GM21360 (cell line): ENCODE measurements around the gene GSK3B.
A peak's percentile ranks its signal among the peaks of the same experiment; 100 is the strongest.

ENCODE experiments used
- ATAC-seq: cut with Tn5 transposase; IDR thresholded peaks from one replicate; pipeline ENCODE4 v1.9.1; 2021; ENCODE audit warnings: mild to moderate bottlenecking, moderate library complexity; ENCODE audit not compliant: unreplicated experiment

Gene GSK3B

DNA sequence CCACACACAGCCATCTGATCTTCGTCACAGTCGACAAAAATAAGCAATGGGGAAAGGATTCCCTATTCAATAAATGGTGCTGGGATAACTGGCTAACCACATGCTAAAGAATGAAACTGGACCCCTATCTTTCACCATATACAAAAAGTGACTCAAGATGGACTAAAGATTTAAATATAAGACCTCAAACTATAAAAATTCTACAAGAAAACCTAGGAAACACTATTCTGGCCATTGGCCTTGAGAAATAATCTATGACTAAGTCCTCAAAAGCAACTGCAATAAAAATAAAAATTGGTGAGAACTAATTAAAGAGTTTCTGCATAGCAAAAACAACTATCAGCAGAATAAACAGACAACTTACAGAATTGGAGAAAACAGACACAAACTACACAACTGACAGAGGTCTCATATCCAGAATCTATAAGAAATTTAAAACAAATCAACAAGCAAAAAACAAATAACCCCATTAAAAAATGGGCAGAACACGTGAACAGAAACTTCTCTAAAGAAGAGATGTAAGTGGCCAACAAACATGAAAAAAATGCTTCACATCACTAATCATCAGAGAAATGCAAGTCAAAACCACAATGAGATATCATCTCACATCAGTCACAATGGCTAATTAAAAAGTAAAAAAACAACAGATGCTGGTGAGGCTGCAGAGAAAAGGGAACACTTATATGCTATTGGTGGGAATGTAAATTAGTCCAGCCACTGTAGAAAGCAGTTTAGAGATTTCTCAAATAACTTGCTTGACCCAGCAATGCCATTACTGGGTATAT is 208.3 kb downstream of the GSK3B start:
- no peak for ATAC-seq

DNA sequence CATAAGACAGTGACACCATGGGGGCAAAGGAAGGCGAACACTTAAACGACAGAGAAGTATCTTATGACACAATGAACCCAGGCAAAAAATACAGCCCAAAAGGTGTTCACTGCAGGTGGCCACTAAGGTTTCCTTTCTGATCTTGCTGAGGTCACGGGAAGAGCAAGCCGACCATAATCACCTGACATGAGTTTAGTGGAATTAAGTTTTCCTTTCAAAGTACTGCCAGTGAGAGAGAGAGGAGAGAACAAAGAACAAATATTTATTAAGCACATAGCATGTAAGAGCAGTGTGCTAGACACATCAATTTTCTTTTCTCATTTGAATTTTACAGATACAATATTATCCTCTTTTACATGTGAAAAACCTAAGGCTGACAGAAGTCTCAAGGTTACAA is 210.1 kb downstream of the GSK3B start:
- ATAC-seq, result no peak

DNA sequence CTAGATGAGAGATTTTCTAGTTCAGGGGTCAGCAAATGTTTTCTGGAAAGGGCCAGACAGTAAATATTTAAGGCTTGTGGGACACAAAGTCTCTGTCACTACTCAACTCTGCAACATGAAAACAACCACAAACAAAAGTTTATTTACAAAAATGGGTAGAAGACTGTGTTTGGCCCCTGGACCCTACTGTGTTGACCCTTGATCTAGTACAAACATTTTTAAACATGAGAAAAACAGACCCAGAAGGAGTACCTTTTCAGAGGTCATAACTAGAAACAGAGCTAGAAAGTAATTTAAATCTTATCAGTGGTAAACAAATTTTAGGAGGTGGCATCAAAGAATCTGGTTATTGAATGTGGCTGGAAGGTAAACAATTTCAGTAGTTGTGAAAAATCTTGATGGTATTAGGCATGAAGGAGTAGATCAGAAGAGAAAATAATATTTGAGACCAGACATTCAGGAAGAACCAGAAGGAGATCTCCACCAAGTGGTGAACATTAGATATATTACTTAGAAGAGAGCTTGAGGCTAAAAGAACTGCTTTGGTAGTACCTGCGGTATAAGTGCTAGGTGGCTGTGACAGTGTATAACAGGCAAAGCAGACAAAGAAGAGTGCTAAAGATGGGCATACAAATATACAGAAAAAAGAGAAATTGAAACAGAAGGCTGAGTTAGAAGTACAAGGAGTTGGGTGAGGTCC is 210.6 kb downstream of the GSK3B start:
- ATAC-seq, result no peak

DNA sequence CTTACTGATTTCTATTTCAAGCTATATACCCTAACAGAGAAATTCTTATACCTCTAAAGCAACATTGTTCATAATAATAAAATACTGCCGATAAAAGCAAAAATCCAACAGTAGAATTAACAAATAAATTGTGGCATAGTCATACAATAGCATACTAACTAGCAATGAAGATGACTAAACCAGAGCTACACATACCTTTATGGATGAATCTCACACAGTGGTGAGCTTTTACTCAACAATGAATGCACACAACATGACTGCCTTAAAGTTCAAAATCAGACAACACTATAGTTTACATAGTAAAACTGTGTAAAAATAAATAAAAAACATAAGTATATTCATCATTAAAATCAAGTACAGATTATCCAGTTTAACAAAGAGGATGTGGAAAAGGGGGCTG is 213.3 kb downstream of the GSK3B start:
- no peak for ATAC-seq

DNA sequence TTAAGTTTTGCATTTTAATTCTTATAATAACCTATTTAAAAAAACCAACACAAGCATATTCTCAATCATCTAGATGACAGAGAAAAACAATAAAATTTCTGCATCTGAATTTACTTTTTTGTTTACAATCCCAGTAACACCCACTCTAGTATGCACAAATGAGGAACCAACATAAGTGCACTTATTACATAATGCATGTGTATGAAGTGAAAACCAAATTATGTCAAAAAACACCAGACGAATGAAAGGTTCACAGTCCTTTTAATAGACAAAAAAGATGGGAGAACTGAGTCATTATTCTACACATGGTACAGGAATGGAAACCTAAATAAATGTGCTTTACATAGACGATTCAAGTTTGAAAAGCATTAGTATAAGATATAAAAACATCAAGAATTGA is 220.6 kb downstream of the GSK3B start:
- ATAC-seq, result no peak

DNA sequence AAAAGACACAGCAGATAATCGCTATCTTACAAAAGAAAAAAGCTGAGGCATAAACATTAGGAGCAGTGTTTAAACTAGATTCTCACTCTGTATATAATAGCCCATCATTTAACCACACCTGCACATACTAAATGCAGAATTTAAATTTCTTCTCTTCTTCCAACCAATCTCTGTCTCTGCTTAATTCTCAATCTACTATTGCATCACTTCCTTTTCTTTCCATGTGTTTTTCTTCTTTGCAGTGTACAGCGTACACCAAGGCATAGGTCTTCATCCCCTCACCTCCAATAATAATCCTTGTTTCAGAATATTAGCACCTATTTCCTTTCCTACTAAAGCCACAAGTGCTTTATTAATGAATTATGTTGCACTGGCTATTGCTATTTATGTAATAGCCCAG is 221.5 kb downstream of the GSK3B start:
- no peak for ATAC-seq

DNA sequence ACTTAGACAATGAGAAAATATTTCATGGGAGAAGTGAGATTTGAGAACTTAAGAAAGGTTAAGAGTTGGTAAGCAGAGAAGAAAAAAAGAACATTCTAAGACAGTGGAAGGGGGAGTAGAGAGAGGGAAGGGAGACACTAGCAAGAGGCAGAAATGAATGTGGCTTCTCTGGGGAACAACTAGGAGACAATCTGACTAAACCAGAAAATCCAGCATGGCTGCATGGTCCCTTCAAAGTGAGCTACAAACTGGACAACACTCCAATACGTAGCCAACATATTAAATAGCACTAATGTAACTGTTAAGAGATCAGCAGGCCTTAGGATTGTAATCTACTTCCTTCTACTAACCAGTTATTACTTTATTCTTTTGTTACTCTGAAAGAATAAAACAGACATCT is 222.7 kb downstream of the GSK3B start:
- no peak for ATAC-seq

DNA sequence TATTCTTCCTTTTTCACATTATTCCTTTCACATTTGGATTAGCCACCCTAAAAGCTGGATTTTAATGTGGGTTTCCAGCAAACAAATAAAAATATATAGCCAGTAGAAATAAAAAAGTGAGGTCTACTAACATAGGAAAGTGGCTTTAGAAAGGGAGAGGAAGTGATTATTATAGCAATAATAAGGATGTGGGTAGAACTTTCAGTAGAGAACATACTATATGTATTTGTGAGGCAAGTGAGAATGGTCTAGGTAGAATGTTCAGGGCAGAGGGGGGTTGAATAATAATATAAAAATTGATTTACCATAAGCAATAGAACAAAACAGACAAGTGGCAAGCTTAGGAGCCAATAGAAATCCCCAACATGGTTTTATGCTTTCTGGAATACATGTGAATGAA is 223.7 kb downstream of the GSK3B start:
- ATAC-seq, result no peak

DNA sequence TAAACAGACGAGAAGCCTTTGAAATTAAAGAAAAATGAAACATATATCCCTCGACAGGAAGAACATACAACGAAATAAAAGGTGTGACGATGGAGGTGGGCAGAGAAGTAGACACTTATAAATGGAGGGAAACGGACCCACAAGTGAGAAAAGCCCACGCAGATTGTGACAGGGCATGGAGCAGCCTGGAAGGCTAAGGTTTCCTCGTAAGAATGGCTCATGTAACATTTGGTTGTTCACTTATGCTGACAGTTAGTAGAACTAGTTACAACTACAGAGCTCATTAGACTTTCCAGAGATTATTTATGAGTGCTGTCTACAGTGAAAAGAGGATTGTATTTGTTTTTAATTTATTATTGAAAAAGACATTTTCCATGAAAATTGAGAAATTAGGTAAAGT is 229.8 kb downstream of the GSK3B start:
- ATAC-seq, result no peak

DNA sequence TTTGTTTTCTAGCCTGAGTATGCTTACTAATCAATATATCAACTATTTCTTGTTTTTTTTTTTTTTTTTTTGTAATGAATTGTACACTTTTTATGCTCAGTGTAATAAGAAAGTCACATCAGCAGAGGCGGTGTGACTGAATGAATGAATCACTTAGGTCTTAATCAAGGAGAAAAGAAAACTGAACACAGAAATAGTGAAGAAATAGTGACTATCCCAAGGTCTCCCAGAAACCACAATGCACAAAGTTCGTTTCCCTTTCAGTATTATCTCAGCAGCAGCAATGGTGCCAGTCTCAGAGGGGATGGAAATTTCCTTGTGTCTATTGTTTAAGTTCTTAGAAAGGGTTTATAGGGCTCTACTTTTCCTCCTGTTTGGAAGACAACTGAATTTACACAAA is 231.6 kb downstream of the GSK3B start:
- ATAC-seq, result no peak

DNA sequence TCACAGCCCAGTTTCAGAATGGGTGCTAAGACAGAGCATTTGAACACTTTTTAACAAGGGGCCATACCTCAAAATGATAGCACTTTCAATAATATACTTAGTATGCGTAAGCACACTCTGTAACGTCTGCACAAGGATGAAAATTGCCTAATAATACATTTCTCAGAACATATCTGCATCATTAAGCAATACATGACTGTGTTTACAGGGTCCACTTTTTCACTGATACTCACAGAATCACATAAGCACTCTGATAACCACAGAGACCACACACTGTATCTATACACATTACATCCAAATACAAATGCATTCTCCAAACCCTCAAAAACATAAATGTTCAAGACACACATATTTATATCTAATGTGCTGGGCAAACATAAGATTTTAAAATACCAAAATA is 232.6 kb downstream of the GSK3B start:
- ATAC-seq, result no peak

DNA sequence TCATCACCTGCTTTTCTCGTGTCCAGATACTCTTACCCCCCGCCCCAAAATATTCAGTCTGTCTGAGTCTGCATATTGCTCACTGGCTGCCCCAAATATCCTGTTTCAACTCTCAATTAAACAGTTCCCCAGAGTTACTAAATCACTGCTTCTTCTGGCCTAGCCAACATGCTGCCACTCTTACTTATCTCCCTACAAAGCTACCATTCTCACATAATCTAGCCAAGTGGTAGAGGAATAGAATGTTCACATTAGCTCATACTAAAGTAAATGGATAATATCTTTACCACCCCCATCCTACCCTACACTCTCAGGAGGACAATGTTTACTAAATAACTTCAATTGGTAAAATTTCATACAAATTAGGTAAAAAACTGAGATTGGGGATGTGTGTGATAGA is 234.5 kb downstream of the GSK3B start:
- no peak for ATAC-seq

DNA sequence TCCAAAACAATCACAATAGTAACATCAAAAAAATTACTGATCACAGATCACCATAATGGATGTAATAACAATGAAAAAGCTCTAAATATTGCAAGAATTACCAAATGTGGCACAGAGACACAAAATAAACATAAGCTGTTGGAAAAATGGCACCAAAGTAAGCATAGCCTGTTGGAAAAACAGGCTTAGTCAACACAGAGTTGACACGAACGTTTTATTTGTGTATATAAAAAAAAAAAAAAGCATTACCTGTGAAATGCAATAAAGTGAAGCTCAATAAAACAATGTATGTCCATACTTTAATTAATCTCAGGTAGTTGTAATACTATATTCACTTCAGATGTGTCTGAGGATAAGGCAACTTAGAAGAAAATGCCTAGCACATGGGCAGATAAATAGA is 235.3 kb downstream of the GSK3B start:
- ATAC-seq, result no peak

DNA sequence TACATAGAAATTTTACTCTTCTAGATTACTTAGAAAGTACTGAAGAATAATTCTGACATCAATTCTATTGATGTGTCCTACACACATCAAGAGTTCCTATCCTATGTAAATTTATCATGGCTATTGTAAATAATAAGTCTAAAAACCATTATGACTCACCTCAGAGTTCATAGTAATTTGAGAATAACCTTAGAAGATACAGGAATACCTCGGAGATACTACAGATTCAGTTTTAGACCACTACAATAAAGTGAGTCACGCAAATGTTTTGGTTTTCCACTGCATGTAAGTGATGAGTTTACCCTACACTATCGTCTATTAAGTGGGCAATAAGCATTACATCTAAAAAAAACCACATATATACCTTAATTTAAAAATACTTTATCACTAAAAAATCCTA is 237.6 kb downstream of the GSK3B start:
- no peak for ATAC-seq

DNA sequence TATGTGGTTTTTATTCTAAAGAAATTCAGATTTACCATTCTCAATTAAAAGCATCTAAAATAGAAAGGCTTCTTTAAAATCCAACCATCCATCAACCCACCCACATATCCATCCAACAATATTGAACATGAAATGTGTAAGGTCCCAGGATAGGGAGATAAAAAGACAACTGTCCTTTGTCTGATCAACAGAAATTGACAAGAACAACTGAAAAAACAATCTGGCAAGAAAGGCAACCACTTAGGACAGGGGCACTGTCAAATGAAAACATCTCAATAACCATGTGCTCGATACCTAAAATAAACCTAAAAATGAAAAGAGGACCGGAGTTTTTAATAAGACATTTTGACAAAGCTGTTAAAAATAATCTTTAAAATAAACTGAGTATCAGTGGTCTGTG is 245.1 kb downstream of the GSK3B start:
- ATAC-seq, result no peak

DNA sequence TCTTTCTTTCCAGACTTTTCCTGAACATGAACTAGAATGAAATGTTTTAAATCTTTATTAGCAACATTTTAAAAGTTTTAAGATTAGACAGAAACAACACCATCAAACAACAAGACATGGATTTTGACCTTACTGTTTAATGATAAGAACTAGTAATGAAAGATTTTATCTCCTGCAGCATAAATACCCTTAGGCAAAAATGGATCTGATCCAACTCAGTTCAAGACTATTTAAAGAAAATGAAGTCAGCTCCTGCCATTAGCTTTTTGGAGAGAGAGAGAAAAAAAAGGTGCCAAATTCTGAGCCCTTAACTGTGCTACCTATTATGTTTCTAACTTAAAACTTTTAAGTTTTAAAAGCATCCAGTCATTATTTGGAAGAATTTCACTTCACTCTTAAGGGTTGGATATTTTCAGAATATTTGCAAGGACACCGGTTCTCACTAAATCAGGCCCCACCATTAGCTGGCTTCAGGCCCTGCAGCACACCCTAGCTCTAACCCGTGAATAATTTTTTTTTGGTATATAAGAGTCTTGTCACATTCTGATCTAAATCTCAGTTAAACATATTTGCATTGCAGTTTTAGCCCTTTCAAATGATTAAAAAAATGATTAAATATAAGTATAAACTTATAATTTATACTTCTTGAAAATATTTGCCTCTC is 252.3 kb downstream of the GSK3B start:
- ATAC-seq, result no peak

DNA sequence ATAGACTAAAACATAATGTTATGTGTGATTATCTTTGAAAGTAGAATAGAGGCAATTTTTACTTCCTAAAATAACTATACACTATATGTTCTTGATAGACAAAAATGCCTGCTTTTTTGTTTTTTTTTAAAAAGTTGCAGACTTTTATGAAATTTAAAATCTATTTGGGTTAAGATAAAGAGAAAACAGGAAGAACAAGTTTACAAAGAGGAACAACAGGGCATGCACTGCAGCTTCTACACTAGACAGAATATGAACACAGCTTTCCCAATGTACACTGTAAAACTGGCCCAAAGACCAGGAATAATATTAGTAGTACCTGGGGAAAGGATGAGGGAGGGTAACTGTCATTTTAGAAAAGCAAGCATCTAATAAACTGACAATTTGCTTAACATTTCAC is 258.7 kb downstream of the GSK3B start:
- no peak for ATAC-seq

DNA sequence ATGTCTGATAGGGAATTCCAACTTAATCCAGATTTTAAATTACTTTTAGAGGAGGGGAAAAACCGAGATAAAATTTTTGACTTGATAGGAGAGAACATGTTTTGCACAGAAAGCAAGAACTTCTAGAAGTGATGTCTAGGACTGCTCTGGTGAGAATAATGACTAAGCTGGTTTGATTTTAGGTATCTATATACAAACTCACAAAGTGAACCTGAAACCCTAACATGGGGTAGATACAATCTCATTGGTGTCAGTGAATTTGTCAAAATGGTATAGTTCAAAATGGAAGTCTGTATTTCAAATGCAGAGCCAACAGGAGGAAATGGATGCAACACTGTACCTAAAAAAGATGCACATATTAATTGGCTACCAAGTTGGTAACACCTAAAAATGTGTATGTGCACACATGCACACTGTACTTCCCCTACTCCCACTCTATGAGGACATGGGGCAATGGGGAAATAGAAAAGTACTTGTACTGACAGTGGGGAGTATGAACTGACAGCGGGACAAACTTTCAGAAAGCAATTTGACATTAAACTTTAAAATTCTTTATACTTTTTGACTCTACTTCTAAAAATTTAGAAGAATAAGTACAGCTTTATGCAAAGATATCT is 259.4 kb downstream of the GSK3B start:
- peak; percentile 53 for ATAC-seq

DNA sequence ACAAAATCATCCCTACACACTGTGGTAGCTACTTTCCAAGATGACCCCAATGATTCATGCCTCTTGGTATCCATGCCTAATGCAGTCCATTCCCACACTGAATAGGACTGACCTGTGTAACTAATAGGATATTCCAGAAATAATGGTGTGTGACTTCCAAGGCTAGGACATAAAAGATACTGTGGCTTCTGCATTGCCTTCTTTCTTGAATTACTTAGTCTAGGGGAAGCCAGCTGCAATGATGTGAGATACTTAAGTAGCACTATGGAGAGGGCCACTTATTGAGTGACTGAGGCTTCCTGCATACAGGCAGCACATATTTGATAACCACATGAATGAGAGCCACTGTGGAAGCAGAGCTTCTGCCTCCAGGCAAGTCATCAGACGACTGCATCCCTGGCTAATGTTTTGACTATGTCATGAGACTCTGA is 262.3 kb downstream of the GSK3B start:
- no peak for ATAC-seq

DNA sequence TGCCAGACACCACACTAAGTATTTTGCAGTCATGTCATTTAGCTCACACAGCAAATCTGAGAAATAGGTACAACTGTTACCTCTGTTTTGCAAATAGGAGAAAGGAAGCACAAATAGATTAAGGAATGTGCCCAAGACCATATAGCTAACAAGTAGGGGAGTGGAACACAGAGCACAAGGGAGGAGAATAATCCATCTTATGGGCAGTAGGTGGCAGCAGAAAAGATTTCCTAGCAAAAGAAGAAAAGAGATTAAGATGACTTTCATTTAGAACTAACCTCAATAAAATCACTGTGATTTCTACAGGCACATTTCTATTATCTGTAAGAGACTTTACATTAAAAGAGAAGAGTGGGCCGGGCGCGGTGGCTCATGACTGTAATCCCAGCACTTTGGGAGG is 263.2 kb downstream of the GSK3B start:
- no peak for ATAC-seq

DNA sequence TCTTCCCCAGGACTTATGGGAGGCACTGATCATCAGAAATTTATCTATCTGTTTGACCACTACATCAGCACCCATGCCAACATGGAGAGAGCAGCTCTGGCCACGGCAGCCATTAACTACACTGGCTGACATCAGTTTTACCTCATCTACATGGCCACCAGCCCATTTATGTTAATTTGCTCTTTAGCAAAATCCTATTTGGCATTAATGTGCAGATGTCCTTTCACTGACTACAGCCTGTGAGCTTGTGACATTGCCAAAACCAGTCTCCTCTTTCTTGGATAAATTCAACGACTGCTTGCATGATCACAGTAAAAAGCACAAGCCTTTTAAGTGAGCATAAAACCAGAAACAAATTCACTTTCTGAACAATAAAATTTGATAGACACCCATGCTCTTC is 264.8 kb downstream of the GSK3B start:
- ATAC-seq, result no peak
